Islet of Langerhans (tissue), 1 donor: ENCODE data around the gene RILP.

Experiments used
- FAIRE-seq: peaks from one replicate; lab custom pipeline; 2011; peaks lifted over from hg19 to GRCh38; lab: Jason Lieb, UNC

Gene RILP

DNA sequence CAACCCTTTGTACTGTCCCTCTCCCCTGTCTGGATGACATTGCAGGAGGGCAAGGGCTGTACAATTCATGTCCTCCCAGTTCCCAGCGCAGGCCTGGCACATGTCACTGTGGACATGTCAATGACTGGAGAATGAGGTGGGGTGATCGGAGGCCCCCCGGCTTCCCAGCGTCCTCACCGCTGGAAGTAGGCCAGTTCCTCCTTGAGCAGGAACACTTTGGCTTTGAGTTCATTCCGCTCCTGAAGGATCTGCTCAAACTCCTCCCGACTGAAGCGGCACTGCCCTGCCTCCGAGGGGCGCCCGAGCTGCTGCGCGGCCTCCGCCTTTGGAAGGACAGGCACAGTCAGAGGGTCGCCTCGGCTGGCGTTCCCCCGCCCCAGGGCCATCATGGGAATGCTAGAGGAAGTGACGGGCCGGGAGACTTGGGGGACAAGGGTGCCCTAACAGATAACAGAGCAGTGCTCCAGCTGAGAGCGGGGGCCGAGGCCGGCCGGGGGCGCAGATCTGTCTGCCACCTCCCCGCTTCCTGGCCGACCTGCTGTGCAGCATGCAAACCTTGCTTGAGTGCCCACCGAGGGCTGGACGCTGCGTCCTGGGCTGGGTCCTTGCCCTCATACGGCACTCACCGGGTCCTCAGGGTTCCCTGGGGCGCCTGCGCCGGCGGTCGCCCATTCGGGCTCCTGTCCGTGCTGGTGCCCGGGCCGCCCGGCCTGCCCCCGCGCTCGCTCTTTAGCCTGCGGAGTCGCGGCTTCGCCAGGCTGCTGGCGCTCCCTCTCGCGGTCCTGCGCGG lies 1.3 kb downstream of the RILP start:
- no peak for FAIRE-seq

DNA sequence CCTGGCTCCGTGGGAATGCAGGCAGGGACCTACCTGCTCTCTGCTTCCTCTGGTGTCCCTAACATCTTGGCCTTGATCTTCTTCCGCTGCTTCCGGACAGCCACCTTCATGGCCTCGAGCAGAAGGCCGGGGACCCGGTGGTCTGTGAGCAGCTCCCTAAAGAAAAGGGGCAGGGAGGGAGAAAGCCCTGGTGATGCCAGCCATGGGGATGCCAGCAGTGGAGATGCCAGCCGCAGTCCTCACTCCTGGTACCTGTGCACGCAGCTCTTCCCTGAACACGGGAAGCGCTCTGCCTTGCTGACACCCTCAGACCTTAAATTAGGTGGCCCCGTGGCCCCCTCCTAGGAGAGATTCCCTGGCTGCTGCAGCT lies 1.9 kb downstream of the RILP start:
- no peak for FAIRE-seq

DNA sequence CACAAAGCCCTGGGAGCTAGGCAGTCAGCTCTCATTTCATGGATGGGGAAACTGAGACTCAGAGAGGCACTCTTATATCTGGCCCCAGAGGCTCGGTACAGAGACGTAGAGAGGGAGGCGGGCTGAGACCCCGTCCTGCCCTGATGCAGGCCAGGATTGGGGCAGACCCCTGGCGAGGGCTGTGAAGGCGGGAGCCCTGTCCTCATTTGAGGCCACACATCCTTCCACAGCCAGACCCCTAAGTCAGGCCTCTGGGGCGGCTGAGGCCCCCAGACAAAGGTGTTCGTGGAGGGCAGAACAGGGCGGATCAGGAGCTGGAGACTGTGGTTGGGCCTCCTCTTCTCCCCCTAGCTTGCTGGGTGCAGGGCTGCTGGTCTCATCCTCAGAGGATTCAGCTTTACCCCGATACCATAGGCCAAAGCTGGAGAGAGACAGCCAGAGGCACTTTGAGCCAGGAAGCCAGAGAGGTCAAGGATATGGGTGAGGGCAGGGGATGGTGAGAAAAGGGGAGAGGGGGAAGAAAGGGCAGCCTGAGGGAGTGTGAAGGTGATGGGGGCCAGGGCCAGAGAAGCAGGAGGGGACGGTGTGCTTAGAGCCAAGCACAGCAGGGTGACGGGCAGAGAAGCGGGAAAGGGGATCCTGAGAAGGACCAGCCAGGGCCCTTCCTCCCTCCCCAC lies 3.3 kb downstream of the RILP start:
- no peak for FAIRE-seq

DNA sequence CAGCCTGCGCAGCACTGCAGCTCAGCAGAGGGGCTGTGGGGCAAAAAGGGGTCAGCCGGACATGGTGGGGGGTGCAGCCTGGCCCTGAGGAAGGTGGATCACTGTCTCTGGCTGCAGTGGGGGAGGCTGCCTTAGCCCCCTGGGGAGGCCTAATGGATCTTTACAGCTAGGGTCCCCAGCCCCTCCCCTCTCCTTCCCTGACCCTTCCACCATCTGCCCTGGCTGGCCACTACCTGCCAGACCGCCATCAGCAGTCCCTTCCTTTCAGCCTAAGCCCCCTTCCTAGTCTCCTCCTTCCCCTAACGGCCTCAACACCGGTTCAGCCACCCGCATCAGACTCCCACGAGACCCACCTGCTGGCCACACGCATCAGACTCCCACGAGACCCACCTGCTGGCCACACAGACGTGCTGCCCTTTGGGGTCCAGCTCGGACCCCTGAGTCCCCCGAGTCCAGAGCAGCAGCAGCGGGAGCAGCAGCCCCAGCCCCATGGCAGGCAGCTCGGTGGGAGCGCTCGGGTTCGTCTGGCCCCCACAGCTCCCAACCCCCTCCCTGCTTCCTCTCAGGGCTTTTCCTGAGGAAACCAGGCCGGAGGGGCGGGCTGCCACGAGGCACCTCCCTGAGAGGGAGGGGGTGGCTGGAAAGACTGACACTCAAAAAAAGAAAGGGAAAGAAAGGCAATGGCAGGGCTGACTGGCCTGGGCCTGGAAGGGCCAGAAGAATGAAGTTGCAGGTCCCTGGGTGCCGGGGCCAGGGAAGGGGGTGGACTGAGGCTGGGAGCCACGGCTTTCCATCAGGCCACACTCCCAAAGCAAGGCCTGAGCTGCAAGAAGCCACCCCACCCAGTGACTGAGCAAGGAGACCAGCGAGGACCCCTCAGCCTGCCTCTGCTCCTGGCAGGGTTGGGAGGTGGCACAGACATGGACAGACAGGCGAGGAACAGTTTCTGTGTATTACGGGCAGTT lies 4.2 kb downstream of the RILP start, which contains the start of gene SCARF1:
SCARF1 (minus strand) TSS at position 526 of the 965 bp plus-strand sequence; CDS start at position 491, 35 bp downstream.
- no peak for FAIRE-seq

DNA sequence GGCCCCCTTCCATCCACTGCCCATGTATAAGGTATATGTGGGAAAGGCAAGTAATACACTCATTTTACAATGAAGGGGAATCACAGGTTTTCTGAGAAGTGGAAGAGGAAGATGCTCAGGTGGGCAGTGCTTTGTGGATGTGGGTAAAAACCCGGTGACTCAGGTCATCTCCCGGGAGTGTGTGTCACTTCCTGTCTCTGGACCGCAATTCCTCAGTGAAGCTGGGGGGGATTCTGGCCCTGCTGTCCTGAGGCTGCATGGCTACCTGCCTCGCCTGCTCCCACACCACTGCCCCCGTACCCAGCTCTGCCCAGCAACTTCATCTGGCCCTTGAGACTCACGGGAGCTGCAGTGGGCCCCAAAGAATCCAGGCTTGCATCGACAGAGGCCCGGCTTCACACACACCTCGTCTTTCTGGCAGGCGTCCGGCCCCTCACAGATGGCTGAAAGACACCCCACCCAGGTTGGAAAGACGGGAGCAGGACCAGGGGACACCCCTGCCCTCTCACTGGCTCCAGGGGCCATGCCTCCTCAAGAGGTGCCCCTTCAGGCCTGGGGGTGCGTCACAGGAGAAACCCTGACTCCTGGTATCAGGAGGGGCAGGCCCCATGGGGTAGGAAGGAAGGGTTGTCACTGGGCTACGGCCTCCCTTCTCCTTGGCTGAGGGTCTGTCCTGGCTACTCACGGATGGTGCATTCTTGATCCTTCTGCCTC lies 5.0 kb downstream of the RILP start:
- no peak for FAIRE-seq

DNA sequence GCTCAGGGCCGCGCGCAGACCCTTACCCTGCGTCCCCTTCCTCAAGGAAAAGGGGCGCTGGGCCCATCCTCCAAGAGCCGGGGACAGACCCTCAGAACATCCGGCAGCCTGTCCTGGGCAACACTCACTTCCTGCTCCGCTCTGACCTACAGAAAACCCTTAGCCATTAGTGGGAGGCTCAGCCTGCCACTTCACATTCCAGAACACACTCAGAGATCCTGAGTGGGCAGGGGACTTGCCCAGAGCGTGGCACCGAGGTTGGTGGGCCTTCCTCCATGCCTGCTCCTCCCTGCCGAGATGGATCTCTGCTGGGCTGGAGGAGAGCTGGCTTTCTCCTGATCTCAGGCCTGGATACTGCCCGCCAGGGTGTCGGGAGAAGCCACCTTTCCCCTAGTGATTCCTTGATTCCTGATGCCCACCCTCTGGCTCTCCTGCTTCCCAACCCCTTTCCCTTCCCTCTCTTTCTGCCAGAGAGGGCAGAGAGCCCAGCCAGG lies 5.6 kb downstream of the RILP start:
- FAIRE-seq: no peak

DNA sequence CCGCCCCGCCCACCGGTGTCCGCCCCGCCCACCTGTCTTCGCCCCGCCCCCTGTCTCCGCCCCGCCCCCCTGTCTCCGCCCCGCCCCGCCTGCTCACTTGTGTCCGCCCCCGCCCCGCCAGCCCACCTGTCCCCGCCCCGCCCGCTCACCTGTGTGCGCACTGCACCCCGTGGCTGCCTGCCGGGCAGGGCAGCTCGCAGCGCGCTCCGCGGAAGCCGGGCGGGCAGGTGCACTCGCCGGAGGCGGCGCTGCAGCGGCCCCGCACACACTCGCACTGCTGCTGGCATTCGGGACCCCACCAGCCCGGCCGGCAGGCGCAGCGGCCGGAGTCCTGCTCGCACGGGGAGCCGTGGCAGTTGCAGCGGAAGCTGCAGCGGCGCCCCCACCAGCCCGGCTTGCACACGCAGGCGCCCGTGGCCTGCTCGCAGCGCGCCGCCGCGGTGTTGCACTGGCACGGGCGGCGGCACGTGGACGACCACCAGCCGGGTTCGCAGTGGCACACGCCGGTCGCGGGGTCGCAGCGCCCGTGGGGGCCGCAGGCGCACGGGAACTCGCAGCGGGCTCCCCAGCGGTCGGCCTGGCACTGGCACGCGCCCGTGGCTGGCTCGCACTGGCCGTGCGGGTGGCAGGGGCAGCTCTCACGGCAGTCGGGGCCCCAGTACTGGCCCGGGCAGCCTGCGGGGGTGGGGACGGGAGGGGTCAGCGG lies 6.2 kb downstream of the RILP start:
- no peak for FAIRE-seq

DNA sequence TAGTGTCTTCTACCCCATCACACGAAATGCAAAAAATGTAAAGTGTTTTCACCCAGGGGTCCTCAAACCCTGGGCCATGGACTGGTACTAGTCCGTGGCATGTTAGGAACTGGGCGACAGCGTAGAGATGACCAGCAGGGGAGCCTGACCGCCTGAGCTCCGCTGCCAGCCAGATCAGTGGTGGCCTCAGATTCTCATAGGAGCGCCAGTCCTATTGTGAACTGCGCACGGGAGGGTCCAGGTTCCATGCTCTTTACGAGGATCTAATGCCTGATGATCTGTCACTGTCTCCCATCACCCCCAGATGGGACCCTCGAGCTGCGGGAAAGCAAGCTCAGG lies 8.6 kb downstream of the RILP start:
- FAIRE-seq: no peak

DNA sequence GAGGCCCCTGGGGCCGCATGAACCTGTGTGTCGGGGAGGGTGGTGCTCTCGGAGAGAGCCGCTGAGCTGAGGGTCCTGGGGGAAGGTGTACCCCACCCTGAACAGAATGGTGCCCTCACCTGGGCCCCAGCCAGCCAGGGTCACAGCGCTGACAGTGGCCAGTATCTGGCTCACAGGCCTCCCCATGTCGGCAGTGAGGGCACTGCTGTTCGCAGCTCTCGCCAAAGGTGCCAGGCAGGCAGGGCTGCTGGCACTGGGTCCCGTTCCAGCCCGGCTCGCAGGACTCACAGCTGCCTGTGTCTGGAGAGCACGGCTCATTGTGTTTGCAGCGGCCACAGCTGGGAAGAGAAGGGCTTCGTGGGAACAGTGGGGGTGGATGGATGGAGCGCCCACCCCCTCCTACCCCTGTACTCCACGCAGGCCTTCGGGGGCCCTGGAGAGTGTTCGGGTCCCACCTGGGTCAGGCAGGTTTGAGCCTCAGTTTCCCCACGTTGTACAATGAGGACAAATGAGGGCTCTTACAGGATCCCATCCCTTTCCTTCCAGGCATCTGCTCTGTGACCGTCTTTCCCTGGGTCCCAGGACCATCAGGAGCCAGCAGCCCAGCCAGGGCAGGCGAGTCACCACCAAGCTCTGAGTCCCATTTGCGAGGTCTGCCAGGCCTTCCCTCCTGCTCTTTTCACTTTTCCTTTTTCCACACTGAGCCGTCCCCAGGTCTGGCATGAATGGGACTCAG lies 9.2 kb downstream of the RILP start:
- FAIRE-seq: no peak

DNA sequence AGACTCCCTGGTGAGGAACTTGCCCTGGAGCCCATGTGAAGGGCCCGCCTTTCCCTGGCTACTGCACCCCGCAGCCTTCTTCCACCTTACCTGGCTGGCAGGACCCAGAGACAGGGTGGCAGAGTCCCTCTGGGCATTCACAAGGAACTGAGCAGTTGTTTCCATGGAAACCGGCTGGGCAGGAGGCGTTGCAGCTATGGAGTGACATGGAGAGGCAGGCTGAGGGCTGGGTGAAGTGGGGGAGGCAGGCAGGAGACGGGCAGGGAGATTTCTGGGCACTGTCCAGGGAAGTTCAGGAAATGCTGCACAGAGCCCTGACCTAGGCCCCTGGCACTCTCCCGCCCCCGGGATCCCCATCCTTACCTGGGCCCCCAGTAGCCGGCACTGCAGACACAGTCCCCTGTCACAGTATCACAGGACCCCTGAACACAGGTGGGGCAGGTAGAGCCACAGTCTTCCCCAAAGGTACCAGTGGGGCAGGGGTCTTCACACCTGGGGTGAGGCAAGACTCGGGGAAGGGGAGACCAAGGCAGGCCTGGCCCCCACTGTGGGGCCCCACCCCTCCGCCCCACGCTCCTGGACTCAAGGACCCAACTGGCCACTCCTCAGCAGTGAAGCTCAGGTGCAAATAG lies 10.0 kb downstream of the RILP start:
- FAIRE-seq: no peak

DNA sequence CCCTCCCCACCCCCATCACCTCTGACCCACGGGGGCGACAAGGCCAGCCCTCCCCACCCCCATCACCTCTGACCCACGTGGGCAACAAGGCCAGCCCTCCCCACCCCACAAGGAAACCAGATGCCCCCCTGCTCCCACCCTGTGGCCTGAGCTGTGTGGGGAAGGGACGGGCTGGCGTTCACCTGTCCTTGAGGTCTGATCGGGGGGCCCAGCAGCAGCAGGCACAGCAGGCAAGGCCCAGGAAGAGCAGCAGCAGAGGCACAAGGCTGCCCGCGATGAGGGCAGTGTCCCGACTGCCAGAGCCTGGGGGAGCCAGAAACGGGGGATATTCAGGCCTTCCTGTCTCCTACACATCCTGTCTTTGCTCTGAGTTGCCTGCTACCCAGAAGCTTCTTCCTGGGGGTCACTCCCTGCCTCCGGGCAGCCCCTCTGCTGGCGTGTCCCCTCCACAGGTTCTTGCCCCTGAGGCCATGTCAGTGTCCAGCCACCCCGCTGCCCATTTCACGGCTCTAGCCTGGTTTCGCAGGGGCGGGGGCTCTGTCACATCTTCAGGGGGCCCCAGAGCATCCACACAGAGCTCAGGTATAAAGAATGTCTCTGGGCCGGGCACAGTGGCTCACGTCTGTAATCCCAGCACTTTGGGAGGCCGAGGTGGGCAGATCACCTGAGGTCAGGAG lies 10.9 kb downstream of the RILP start:
- FAIRE-seq: no peak

DNA sequence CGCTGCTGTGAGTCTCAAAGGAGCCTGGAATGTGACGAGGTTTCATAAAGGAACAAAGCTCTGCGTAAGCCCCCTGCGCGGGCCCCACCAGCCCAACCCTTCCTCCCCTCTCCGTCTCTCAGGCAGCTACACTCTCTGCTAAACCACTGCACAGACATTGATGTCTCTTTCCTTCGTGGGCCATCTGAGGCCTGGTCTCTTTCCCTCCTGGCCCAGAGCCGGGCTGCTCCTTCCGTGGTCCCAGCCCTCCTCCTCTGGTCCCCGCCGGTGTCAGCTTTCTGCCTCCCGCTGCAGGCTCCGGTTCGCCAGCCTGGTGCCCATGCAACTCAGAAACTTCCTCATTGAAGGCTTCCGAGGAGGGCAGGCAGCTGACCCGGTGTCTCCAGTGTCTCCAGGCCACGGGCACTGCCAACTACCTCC lies 11.5 kb downstream of the RILP start:
- FAIRE-seq: no peak

DNA sequence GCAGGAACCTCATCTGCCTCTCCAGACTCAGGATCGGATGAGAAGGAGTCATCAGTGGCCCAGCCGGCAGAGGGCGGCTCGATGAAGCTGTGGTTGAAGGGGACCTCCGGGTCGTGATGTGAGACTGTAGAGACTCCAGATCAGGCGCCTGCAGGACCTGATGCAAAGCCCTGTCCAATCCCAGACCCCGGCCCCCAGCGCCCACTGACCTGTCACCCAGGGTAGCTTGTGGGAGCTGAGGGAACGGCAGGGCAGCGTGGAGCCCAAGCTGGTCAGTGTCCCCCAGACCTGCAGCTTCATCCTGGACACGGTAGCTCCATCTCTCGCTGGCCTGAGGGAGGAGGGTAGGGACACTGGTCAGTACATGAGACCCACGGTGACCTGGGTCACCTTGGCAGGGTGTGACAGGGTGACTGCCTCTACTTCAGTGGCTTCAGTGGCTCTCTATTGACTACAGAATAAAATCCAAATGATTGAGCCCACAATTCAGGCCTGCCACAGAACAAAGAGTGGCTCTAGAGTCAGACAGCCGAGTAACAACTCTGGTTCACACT lies 12.9 kb downstream of the RILP start:
- no peak for FAIRE-seq

DNA sequence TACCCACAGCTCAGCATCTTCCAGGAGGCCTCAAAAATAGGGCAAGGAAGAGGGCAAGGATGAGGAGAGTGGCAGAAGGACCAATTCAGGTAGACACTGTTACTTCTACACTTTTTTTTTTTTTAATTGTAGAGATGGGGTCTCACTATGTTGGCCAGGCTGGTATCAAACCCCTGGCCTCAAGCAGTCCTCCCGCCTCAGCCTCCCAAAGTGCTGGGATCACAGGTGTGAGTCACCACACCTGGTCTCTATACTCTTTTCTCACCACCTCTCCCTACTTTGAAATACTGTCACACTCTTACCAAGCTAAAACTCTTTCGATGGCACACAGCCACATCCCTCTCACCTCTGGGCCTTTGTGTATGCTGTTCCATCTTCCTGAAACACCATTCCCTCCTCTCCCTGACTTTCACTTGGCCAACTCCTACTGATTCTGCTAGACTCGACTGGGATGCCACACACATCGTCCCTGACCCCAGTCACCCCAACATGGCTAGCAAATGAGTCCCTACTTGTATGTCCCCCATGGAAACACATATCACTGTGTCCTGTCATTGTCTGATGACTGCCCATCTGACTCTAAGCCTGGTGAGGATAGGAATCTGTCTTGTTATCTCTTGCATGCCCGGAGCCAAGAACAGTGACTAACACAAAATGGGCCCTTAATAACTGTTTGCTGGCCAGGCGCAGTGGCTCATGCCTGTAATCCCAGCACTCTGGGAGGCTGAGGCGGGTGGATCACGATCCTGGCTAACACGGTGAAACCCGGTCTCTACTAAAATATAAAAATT lies 13.8 kb downstream of the RILP start:
- FAIRE-seq: no peak

DNA sequence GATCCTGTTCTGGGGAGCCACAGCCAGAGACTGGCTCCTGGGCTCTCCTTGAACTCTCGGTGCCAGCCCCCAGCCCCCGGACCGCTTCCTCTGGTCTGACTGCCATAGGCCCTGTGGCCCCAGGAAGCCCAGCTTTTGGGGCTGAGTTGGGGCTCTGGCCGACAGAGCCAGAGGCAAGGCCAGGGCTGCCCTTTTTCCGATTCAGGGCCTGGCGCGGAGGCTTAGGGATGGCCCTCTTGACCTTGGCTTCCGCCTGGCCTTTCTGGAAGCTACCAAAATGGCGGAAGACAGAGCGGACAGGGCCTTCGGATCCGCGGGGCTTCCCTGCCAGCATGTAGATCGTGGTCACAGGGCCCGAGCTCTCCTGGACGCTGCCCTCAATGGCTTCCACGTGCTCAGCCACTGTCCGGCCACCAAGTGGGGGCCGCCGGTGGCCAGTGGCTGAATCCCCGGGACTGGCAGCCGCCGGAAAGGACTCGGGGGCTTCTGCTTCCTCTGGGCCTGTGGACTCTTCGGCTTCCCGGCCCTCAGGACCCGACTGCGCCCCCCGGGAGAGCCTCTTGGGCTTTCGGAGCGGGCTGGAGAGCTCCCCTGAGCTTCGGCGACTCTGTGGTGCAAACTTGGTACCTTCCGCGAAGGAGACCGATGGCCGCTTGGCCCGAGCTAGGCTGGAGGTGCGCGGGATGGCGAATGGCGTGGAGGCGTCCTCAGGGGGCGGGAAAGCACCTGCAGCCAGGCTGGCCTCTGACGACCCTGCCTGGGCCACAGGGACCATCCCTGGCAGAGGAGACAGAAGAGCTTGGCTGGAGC lies 14.6 kb downstream of the RILP start:
- no peak for FAIRE-seq

DNA sequence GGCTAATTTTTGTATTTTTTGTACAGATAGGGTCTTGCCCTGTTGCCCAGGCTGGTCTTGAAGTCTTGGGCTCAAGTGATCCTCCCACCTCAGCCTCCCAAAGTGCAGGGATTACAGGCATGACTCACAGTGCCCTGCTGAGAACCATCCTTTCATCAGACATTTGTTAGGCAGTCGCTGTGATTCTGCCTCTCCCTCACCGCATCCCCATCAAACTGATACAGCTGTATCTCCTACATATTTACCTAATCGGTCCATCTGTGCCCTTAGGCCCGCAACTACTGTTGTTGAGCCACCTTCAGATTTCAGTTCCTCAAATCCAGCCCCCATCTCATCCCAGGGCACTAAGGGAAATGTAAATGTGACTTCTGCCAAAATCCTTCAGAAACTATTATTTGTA lies 19.0 kb downstream of the RILP start:
- no peak for FAIRE-seq

DNA sequence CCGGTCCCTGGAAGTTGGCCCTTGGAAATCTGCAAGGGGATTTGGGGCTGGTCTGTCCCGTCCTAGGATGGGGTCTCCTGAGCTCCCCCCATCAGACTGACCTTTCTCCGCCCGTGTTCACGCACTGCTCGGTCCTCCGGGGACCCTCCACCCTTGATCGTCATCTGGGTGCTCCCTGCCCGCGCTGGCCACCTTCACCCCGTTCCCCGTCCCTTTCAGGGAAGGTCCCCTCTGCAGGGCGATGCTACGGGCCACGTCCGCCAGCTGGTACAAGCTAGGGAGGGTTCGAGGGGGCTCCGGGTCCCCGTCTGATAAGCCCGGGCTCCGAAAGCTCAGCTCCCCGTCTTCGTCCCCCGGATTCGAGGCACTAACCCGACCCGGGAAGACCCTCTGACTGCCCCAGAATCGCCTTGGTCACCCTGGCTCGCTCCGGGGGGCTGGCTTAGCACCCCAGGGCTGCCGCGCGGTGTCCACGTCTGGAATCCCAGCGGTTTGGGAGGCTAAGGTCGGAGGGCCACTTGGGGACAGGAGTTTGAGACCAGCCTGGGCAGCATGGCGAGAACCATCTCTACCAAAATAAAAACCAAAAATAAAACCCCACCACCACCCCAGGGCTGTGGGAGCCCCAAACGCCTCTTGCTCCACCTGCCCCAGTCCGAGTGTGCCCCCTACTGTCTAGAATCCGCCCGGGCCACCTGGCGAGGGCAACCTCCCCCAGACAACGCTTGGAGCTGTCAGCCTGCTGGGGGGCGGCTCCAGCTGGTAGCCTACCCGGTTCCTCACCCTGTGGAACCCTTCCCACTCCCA lies 20.0 kb downstream of the RILP start:
- no peak for FAIRE-seq
